Muscle layer of colon (tissue), 2 donors: ENCODE data around the gene MAS1L.

Source experiments
- H3K27ac ChIP-seq: one replicate; pipeline ENCODE4 v1.7.0; 2013; ENCODE audit warnings: low read depth, mild to moderate bottlenecking, low read length, moderate library complexity
- H3K27me3 ChIP-seq, 2 donors: one replicate each; pipeline ENCODE4 v1.7.0; 2013; ENCODE audit warnings: low read length in 2 of 2, mild to moderate bottlenecking in 2 of 2; ENCODE audit not compliant: insufficient read depth in 2 of 2, control insufficient read depth in 1 of 2
- H3K36me3 ChIP-seq: one replicate; pipeline ENCODE4 v1.7.0; 2013; ENCODE audit warnings: mild to moderate bottlenecking, low read length; ENCODE audit not compliant: insufficient read depth
- H3K4me1 ChIP-seq: one replicate; pipeline ENCODE4 v1.7.0; 2013; ENCODE audit warnings: mild to moderate bottlenecking, low read length; ENCODE audit not compliant: insufficient read depth
- H3K4me3 ChIP-seq, 2 donors: one replicate each; pipeline ENCODE4 v1.7.0; 2013; ENCODE audit warnings: low read length in 2 of 2, low read depth in 1 of 2, mild to moderate bottlenecking in 1 of 2, moderate library complexity in 1 of 2
- H3K9ac ChIP-seq: one replicate; pipeline ENCODE4 v1.7.0; 2013; ENCODE audit warnings: low read length
- H3K9me3 ChIP-seq: one replicate; pipeline ENCODE4 v1.7.0; 2013; ENCODE audit warnings: mild to moderate bottlenecking, low read length
- donor health status: abdominal sarcoma.
- donor health status: Adenocarcinoma of cecum.

The MAS1L gene

GRCh38 chr6:29478740-29479139 is 9.0 kb downstream of the MAS1L start:
- H3K9ac ChIP-seq, result no peak overlapping the region
- no peaks in the 10 kb centered on the region for H3K36me3 ChIP-seq
- H3K9me3 ChIP-seq, result no peaks in the 10 kb centered on the region
- no peaks in the 10 kb centered on the region for H3K4me1 ChIP-seq
- no peak overlapping the region for H3K4me3 ChIP-seq
- H3K27ac ChIP-seq, result no peak overlapping the region
- no peaks in the 10 kb centered on the region for H3K27me3 ChIP-seq

GRCh38 chr6:29477923-29478450 is 9.8 kb downstream of the MAS1L start:
- Histone ChIP-seq H3K36me3 (no peaks in the 10 kb centered on the region), H3K27me3 (no peaks in the 10 kb centered on the region), H3K4me1 (no peaks in the 10 kb centered on the region), H3K9ac (no peak overlapping the region), H3K4me3 (no peak overlapping the region), H3K27ac (no peak overlapping the region), H3K9me3 (no peaks in the 10 kb centered on the region)

DNA sequence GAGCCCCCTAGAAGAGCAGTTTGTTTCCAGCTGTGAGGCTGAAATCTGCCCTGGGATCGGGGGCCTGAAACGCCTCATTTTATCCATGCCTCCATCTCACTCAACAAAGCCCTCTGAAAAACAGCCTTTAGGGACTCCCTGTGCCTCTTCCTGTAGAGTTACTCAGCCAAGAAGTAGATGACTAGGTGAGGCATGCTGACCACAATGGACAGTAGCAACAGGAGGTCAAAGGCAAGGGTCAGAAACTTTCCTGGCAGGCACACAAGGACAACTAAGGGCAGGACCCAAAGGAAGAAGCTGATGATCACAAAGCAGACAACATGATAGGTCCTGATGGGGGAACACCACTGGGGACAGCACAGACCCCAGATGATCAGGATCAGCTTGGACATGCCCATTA is 12.8 kb downstream of the MAS1L start:
- Histone ChIP-seq H3K27me3 (no peaks in the 10 kb centered on the region), H3K9me3 (no peaks in the 10 kb centered on the region)

GRCh38 chr6:29466241-29466640 is 21.5 kb downstream of the MAS1L start:
- Histone ChIP-seq H3K4me3 (no peak overlapping the region), H3K4me1 (no peaks in the 10 kb centered on the region), H3K9ac (no peak overlapping the region), H3K27ac (no peak overlapping the region), H3K27me3 (no peaks in the 10 kb centered on the region), H3K9me3 (no peaks in the 10 kb centered on the region), H3K36me3 (no peaks in the 10 kb centered on the region)

More for the DNA sequence above, 12.8 kb downstream of the MAS1L start:
- no peaks in the 10 kb centered on the region for H3K4me1 ChIP-seq
- no peak overlapping the region for H3K9ac ChIP-seq
- H3K36me3 ChIP-seq, result no peaks in the 10 kb centered on the region
- no peak overlapping the region for H3K27ac ChIP-seq
- no peak overlapping the region for H3K4me3 ChIP-seq

DNA sequence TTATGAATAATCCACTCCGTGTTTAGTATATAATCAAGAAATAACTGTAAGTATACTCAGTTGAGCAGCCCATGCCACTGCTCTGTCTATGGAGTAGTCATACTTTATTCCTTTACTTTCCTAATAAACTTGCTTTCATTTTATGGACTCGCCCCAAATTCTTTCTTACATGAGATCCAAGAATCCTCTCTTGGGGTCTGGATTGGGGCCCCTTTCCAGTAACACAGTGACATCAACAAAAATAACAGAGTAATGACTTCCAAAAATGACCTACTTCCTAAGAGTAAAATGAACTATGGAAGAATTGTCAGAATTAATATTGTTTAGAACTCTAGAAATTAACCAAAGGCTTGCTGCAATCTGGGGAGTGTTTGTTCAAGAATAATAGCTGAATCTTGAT is 22.0 kb downstream of the MAS1L start:
- Histone ChIP-seq H3K4me1 (no peaks in the 10 kb centered on the region), H3K27me3 (no peaks in the 10 kb centered on the region), H3K36me3 (no peaks in the 10 kb centered on the region), H3K4me3 (no peak overlapping the region), H3K9ac (no peak overlapping the region), H3K27ac (no peak overlapping the region), H3K9me3 (no peaks in the 10 kb centered on the region)

DNA sequence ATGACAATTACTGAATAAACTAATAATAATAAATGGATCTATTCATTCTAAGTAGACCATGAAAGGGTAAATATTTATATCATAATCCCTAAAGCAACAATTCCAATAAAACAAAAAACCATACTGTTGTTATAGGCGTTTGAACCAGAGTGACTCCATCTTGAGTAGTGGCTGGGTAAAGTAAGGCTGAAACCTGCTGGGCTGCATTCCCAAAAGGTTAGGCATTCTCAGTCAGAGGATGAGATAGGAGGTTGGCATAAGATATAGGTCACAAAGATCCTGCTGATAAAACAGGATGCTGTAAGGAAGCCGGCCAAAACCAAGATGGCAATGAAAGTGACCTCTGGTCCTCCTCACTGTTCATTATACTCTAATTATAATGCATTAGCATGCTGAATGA is 22.5 kb downstream of the MAS1L start:
- Histone ChIP-seq H3K9ac (no peak overlapping the region), H3K4me3 (no peak overlapping the region), H3K36me3 (no peaks in the 10 kb centered on the region), H3K27ac (no peak overlapping the region), H3K27me3 (no peaks in the 10 kb centered on the region), H3K9me3 (no peaks in the 10 kb centered on the region), H3K4me1 (no peaks in the 10 kb centered on the region)

DNA sequence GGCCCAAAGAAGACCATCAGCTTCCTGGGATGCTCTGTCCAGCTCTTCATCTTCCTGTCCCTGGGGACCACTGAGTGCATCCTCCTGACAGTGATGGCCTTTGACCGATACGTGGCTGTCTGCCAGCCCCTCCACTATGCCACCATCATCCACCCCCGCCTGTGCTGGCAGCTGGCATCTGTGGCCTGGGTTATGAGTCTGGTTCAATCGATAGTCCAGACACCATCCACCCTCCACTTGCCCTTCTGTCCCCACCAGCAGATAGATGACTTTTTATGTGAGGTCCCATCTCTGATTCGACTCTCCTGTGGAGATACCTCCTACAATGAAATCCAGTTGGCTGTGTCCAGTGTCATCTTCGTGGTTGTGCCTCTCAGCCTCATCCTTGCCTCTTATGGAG is 25.7 kb downstream of the MAS1L start:
- H3K4me1 ChIP-seq, result no peaks in the 10 kb centered on the region
- no peak overlapping the region for H3K9ac ChIP-seq
- no peaks in the 10 kb centered on the region for H3K27me3 ChIP-seq
- H3K36me3 ChIP-seq, result no peaks in the 10 kb centered on the region
- H3K27ac ChIP-seq, result no peak overlapping the region
- H3K4me3 ChIP-seq, result no peak overlapping the region
- H3K9me3 ChIP-seq, result no peaks in the 10 kb centered on the region

DNA sequence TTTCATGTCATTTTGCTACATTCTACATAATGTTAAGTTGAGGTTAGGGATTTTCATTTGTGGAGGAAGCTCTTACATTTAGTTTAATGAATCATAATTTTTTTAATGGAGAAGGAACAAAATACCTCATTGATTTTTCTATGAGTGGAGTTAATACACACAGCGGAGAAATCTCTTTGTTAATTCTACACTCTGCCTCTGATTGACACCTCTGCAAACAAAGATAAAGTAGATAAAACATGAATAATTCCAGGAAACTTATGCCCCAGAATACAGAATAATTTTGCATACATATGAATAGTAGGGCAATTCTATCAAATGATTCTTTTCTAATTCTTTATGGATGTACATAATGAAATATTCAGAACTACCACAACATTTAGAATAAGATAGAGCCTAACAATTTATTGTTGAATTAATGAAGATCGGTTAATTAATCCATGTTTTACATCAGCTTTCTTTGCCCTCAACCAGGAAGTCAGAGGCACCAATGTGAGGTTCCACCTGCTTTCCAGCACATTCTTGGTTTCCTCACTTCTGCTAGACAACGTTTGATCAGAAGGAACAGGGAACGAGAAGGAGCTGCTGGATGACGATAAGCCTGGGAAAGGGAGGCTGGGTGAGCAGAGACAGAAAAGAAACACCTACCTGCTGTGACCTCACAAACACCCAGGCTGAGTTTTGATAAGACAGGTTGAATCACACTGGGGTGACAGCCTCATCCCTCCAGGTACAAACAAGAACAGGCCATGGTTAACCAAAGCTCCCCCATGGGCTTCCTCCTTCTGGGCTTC is 26.5 kb downstream of the MAS1L start:
- no peaks in the 10 kb centered on the region for H3K9me3 ChIP-seq
- H3K27me3 ChIP-seq, result no peaks in the 10 kb centered on the region
- no peaks in the 10 kb centered on the region for H3K4me1 ChIP-seq
- no peaks in the 10 kb centered on the region for H3K36me3 ChIP-seq
- H3K4me3 ChIP-seq, result no peak overlapping the region
- H3K9ac ChIP-seq, result no peak overlapping the region
- H3K27ac ChIP-seq, result no peak overlapping the region

DNA sequence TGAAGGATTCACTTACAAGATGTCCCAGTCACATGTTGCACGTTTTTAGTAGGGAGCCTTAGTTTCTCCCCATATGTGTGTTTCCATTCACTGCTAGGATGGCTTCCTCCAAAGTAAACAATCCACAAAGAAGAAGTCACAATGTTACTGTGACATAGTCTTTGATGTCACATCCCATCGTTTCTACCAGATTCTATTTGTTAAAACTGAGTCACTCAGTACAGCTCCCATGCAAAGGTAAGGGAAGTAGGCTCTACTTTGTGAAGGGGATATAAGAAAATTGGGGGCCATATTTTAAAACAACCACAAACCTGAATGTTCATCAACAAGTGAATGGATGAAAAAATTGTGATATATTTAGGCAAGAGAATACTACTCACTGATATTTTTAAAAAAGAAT is 30.8 kb downstream of the MAS1L start, which contains the start of the genes OR11A1 and OR2H1:
Gene OR11A1 (minus strand): TSS at position 101 of the 400 bp plus-strand sequence. CDS start 29,430 bp downstream, outside the sequence.
Gene OR2H1 (plus strand): TSS at position 185 of the 400 bp plus-strand sequence. CDS start 4,615 bp downstream, outside the sequence.
- Histone ChIP-seq H3K4me1 (no peaks in the 10 kb centered on the region), H3K9me3 (no peaks in the 10 kb centered on the region)

DNA sequence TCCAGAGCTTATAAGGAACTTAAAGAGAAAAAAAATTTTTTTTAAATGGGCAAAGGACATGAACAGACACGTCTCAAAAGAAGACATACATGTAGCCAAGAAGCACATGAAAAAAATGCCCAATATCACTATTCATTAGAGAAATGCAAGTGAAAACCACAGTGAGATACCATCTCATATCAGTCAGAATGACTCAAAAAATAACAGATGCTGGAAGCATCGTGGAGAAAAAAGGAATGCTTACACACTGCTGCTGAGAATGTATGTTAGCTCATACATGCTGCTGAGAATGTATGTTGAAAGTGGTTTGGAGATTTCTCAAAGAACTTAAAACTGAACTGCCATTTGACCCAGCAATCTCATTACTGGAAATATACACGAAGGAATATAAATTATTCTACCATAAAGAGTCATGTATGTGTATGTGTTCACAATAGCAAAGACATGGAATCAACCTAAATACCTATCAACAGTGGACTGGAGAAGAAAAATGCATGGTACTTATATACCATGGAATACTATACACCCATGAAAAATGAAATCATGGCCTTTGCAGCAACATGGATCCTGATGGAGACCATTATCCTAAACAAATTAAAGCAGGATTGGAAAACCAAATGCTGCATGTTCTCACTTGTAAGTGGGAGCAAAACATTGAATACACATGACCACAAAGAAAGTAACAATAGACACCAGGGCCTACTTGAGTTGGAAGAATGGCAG is 36.1 kb downstream of the MAS1L start:
- Histone ChIP-seq H3K4me1 (no peaks in the 10 kb centered on the region), H3K9me3 (no peaks in the 10 kb centered on the region), H3K36me3 (no peaks in the 10 kb centered on the region), H3K27ac (no peak overlapping the region), H3K9ac (no peak overlapping the region), H3K27me3 (no peaks in the 10 kb centered on the region), H3K4me3 (no peak overlapping the region)

More for the DNA sequence above, 30.8 kb downstream of the MAS1L start, which contains the start of the genes OR11A1 and OR2H1:
- no peaks in the 10 kb centered on the region for H3K36me3 ChIP-seq
- no peak within 1 kb of the TSS for H3K4me3 ChIP-seq
- no peak within 1 kb of the TSS for H3K9ac ChIP-seq
- no peak within 1 kb of the TSS for H3K27ac ChIP-seq
- H3K27me3 ChIP-seq, result no peaks in the 10 kb centered on the region

DNA sequence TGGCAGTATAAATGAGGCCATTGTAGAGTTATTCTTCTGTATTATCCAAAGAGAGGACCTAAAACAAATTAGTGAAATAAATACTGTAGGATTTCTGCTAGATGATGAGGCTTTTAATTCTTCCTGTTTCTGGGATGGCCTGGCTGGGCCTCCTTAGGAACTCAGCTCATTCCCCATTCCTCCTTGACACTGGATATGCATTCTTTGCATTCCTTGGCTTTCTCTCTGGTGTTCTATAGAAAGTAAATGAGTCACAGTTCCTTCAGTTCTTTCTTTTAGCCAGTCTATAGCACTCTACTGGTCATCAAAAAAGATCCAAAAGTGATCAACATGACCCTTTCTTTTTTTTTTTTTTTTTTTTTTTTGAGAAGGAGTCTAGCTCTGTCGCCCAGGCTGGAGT is 40.1 kb downstream of the MAS1L start:
- Histone ChIP-seq H3K27ac (no peak overlapping the region), H3K36me3 (no peaks in the 10 kb centered on the region), H3K4me1 (no peaks in the 10 kb centered on the region), H3K9me3 (no peaks in the 10 kb centered on the region), H3K9ac (no peak overlapping the region), H3K27me3 (no peaks in the 10 kb centered on the region), H3K4me3 (no peak overlapping the region)
